Neural progenitor cell (in vitro differentiated cells): ENCODE data around the gene ARPIN.

ENCODE experiments used
- EZH2 ChIP-seq: fragments of 200-600 bp; sonication (generic); IDR thresholded peaks from 2 replicates; pipeline ENCODE4 v1.6.1; 2017; ENCODE audit warnings: antibody characterized with exemption, mild to moderate bottlenecking, moderate library complexity
- TF ChIP-seq, protein P1 (sequence below): fragments of 200-600 bp; sonication (generic); IDR thresholded peaks from 2 replicates; pipeline ENCODE4 v1.5.1; 2017; ENCODE audit warnings: antibody characterized with exemption, mild to moderate bottlenecking

DNA sequence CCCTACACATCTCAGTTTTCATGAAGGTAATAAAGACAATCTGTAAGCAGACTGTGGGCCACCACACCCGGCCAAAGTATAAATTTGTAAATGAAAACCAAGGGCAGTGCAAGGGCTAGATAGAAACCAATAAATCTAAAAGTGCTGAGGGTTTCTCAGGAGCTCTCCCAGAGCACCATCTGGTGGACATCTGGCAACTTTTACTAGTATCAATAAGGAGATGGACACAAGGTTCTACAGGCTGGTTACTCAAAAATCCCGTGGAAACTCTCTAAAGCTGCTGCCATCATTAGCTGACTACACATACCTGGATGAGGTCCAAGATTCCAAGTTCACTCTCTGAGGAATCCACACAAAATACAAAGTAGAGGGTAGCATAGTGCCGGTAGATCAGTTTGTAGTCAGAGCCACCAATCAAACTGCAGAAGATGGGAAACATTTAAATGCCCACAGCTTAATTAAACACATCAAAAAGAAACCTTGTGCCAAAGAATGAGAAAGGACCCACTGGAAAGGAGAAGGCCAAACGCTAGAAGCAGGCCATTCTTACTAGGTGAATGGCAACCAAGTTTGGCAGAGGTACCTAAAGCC, 24.4 kb downstream of the ARPIN start:
- TF ChIP-seq, protein P1, sequence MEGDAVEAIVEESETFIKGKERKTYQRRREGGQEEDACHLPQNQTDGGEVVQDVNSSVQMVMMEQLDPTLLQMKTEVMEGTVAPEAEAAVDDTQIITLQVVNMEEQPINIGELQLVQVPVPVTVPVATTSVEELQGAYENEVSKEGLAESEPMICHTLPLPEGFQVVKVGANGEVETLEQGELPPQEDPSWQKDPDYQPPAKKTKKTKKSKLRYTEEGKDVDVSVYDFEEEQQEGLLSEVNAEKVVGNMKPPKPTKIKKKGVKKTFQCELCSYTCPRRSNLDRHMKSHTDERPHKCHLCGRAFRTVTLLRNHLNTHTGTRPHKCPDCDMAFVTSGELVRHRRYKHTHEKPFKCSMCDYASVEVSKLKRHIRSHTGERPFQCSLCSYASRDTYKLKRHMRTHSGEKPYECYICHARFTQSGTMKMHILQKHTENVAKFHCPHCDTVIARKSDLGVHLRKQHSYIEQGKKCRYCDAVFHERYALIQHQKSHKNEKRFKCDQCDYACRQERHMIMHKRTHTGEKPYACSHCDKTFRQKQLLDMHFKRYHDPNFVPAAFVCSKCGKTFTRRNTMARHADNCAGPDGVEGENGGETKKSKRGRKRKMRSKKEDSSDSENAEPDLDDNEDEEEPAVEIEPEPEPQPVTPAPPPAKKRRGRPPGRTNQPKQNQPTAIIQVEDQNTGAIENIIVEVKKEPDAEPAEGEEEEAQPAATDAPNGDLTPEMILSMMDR: peak; percentile 55
- TF ChIP-seq EZH2: no peak
